IPS-18c (cell line): Measurements from ENCODE around the gene GFI1B.
"Not testable (repeated sequence)": the region's sequence is repeated elsewhere in the genome, so short reads cannot be mapped to it uniquely, and the experiment has no call there.

Source experiments
- H3K4me3 ChIP-seq: 2 replicates; pipeline ENCODE4 v1.7.0; 2013; ENCODE audit warnings: low read depth, mild to moderate bottlenecking, low read length, moderate library complexity; ENCODE audit not compliant: insufficient read depth
- H3K9me3 ChIP-seq: one replicate; pipeline ENCODE4 v1.6.1; 2013; ENCODE audit warnings: mild to moderate bottlenecking, low read length, moderate library complexity; ENCODE audit not compliant: control insufficient read depth, insufficient read depth

The GFI1B gene

DNA sequence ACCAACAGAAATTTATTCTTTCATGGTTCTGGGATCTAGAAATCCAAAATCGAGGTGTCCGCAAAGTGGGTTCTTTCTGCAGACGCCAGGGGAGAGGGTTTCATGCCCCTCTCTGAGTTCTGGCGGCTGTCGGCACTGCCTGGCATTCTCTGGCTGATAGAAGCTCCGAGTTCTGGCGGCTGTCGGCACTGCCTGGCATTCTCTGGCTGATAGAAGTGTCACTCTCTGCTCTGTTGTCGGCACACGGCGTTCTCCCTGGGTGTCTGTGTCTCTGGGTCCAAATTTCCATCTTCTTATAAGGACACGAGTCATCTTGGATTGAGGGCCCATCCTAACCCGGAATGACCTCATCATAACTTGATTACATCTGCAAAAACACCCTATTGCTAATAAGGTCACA lies 7.6 kb downstream of the GFI1B start:
- H3K9me3 ChIP-seq: no peaks in the 10 kb centered on the region
- no peak overlapping the region for H3K4me3 ChIP-seq

DNA sequence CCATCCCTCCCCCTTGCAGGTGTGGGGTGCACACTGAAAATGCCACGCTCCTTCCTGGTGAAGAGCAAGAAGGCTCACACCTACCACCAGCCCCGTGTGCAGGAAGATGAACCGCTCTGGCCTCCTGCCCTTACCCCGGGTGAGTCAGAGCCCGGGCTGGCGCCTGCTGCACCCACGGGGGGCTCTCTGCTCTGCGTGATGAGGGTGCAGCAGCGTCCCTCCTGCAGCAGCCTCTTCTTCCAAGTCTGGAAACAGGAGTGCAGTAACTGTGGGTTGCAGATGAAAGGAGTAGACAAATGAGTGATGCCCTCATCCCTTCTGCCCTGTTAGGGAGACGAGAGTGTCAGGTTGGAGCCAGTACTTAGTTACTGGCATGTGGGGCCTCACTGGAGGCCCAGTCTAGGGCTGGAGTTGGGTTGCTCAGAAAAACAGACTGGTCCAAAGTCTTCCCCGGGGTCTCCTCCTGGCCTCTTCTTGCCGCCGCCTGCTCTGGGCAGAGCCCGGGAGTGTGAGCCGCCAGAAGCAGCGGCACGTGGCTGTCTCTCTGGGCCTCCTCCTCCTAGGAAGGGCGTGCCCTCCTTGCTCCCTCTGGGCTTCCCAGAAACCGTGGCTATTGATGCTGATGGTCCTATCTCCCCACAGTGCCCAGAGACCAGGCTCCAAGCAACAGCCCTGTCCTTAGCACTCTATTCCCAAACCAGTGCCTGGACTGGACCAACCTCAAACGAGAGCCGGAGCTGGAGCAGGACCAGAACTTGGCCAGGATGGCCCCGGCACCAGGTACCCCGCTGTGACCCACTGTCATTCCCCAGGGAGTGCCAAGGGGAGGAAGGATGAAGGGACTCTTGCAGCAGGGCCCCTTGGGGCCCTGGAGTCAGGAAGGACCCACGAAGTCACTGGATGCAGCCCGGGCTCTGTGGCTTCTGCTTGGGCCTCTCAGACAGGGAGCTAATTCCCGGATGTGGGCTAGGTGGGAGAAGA lies 8.4 kb downstream of the GFI1B start:
- no peaks in the 10 kb centered on the region for H3K9me3 ChIP-seq
- H3K4me3 ChIP-seq: no peak overlapping the region

DNA sequence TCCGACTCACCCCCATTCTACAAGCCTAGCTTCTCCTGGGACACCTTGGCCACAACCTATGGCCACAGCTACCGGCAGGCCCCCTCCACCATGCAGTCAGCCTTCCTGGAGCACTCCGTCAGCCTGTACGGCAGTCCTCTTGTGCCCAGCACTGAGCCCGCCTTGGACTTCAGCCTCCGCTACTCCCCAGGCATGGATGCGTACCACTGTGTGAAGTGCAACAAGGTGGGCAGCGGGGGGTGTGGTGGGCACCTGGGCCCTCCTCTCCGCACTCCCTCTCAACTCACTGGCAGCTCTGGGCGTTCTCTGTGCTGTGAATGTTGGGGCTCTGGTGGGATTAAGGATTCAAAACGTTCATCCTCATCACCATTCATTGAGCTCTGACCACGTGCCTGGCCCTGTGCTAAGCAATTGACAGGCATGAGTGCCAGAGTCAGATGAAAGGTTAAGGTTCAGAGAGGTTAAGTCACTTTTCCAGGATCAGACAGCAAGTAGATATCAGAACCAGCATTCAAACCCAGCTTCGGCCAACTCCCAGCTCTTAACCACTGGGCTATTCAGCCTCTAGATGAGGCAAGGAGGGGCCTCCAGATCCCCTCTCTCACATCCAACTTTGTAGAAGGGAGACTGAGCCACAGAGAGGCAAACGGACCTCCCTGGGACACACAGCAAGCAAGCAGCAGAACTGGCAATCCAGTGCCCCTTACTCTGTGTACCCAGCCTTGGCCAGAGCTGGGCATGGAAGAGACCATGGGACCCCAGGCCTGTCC lies 9.9 kb downstream of the GFI1B start:
- Histone ChIP-seq H3K4me3 (no peak overlapping the region), H3K9me3 (no peaks in the 10 kb centered on the region)

GRCh38 chr9:132989014-132989310 lies 10.5 kb downstream of the GFI1B start:
- H3K4me3 ChIP-seq: no peak overlapping the region
- H3K9me3 ChIP-seq: no peaks in the 10 kb centered on the region

DNA sequence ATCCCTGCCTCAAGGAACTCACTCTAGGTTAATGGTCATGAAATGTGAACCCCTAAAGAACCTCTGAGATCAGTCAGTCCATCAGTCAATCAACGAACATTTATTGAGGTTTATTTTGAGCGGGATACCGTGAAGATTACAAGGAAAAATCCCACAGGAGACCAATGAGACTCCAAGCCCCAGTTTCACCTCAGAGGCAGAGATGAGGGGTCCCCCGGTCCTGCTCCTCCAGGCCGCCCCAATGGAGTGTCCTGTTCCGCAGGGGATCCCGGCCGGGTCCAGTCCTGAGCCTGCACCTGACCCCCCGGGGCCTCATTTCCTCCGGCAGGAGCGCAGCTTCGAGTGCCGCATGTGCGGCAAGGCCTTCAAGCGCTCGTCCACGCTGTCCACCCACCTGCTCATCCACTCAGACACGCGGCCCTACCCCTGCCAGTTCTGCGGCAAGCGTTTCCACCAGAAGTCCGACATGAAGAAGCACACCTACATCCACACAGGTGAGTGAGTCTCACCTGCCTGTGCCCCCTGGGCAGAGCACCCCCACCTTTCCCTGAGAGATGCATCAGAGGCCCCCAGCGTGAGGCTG lies 11.0 kb downstream of the GFI1B start:
- Histone ChIP-seq H3K9me3 (no peaks in the 10 kb centered on the region), H3K4me3 (no peak overlapping the region)

DNA sequence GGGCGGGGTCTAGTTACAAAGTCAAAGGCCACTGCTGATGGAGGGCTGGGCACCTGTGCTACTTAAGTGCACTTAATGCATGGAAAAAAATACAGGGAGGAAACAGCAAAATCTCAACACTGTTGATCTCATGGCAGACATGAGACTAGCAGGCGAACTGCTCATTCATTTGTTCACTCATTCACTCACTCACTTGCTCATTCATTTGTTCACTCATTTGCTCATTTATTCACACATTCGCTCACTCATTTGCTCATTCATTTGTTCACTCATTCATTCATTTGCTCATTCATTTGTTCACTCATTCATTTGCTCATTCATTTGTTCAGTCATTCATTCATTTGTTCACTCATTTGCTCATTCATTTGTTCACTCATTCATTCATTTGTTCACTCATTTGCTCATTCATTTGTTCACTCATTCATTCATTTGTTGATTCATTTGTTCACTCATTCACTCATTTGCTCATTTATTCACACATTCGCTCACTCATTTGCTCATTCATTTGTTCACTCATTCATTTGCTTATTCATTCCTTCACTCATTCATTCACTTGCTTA lies 11.6 kb downstream of the GFI1B start:
- H3K9me3 ChIP-seq, H3K4me3 ChIP-seq: not testable (repeated sequence)

GRCh38 chr9:132990781-132991180 lies 12.3 kb downstream of the GFI1B start:
- H3K9me3 ChIP-seq: no peaks in the 10 kb centered on the region
- H3K4me3 ChIP-seq: no peak overlapping the region

DNA sequence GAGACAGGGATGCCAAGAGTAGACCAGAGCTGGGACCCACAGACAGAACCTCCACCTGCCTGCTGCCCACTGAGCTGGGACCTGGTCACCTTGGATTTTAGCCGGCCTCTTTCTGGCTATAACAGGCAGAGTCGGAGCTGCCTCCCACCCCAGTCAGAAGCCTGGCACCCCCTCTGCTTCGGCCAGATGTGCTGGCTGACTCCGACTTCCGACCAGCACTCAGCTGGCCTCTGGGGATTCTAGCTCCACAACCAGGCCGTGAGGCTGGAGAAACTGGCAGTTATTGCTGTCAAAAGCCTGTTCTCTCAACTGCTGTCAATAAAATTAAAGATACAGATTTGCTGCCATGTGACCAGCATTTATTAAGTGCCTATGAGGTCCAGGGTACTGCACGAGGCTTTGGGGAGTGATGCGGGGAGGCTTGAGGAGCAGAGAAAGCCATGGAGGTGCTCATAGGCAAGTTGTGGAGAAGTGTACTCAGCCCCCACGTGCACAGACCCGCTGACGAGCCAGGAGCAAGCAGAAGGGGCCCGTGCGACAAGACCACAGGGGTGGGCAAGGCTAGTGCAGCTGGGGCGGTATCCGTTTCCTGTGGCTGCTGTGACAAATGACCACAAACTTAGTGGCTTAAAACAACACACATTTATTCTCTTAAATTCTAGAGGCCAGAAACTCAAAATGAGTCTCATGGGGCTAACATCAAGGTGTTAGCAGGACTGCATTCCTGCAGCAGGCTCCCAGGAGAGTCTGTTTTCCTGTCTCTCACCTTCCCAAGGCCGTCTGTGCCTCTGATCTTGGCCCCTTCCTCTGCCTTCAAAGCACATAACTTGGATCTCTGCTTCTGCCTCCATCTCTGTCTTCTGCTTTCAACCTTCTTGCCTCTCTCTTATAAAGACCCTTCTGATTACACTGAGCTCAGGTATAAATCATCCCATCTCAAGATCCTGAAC lies 13.1 kb downstream of the GFI1B start:
- Histone ChIP-seq H3K9me3 (no peaks in the 10 kb centered on the region), H3K4me3 (no peak overlapping the region)

- H3K9me3 ChIP-seq: no peaks in the 10 kb centered on the region
- no peak overlapping the region for H3K4me3 ChIP-seq
Observed at GRCh38 chr9:132993511-132993939, 15.0 kb downstream of the GFI1B start.

DNA sequence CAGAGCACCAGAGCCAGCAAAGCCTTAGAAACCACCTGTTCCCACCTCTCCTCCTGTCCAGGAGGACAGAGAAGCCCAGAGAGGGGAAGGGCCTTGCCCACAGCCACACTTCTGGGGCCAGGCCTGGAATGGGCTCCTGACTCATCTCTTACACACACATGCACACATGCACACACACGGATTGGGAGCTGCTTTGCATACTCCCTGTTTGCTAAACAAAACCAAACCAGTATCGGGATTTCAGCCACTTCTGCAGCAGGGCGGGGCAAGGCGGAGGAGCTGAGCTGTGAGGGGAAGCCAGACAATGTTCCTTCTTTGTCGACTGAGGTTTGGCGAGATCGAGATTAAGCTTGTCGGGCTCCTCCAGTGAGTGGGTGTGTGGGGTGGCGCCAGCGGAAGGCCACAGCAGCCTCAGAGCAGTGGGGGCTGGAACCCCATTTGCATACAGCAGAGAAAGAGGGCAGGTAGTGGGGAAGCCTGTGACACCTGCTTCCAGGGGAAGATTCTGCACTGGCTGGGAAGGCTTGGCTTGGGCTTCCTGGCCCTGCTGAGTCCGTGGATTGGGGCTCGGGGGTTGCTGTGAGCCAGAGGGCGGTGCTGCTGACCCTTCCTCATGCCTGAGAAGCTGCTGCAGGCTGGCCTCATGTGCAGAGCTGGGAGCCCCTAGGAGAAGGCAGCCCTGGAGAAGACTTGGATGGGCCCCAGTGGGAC lies 16.1 kb downstream of the GFI1B start:
- Histone ChIP-seq H3K9me3 (no peaks in the 10 kb centered on the region), H3K4me3 (no peak overlapping the region; the same call in 1 of the 2 replicates)

- no peak overlapping the region for H3K4me3 ChIP-seq
- no peaks in the 10 kb centered on the region for H3K9me3 ChIP-seq
Observed at GRCh38 chr9:132995121-132995420, 16.6 kb downstream of the GFI1B start.

- no peaks in the 10 kb centered on the region for H3K9me3 ChIP-seq
- H3K4me3 ChIP-seq: no peak overlapping the region
Observed at GRCh38 chr9:132995879-132996278, 17.4 kb downstream of the GFI1B start.

DNA sequence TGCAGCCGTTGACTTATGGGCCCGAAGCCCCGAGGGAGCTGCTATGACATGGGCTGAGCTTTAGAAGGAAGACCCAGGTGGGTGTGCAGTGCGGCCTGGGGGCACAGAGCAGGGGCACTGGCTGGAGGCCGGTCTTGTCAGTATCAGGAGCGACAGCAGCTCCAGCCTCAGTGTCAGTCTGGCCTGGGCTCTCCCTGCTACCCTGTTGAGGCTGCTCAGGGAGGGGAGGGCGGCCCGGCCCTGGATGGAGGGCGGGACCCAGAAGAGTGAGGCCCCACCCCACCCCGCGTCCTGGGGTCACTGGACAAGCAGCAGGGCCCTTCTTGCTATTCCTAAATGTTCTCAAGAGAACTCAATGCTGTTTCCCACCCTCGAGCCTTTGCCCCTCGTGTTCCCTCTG lies 18.0 kb downstream of the GFI1B start:
- Histone ChIP-seq H3K9me3 (no peaks in the 10 kb centered on the region), H3K4me3 (no peak overlapping the region)

DNA sequence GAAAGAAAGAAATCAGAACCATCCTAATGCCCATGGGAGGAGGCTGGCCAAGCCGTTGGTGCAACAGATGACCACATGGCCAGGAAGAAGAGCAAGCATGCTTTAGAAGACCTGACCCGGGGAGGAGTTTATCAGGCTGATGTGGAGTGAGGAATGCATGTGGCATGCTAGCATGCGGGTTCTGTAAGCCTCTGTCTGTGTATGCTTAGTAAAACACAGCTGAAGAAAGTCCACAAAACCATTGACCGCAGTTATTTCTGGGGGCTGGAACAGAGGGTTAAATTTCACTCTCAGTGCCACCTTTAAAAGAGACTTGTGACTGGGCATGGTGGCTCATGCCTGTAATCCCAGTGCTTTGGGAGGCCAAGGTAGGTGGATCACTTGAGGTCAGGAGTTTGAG lies 19.1 kb downstream of the GFI1B start:
- no peak overlapping the region for H3K4me3 ChIP-seq

DNA sequence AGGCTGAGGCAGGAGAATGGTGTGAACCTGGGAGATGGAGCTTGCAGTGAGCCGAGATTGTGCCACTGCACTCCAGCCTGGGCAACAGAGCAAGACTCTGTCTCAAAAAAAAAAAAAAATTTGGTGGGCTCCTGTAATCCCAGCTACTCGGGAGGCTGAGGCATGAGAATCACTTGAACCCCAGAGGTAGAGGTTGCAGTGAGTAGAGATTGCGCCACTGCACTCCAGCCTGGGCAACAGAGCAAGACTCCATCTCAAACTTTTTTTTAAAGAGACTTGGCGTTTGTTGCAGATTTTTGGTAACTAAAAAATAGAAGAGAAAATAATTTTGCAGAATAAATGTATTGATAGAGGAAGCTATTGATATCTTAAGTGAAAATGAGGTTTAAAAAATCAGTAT lies 19.7 kb downstream of the GFI1B start:
- H3K9me3 ChIP-seq, H3K4me3 ChIP-seq: not testable (repeated sequence)

More for the DNA sequence above, 19.1 kb downstream of the GFI1B start:
- H3K9me3 ChIP-seq: no peaks in the 10 kb centered on the region

GRCh38 chr9:132998831-132999635 lies 20.5 kb downstream of the GFI1B start:
- Histone ChIP-seq H3K4me3 (no peak overlapping the region), H3K9me3 (no peaks in the 10 kb centered on the region)
